Thyroid gland (tissue), 4 donors: Measurements from ENCODE around the gene DGUOK.

Experiments used
- POLR2A ChIP-seq, 2 donors: fragments of 450-650 bp; IDR thresholded peaks; one replicate each; pipeline ENCODE4 v1.6.1; 2017; ENCODE audit warnings: antibody characterized with exemption in 2 of 2, mild to moderate bottlenecking in 2 of 2, moderate library complexity in 1 of 2
- TF ChIP-seq, protein P1 (sequence below), 6 experiments: fragments of 200-600 bp in 3 of 6; fragments of 450-650 bp in 3 of 6; sonication (generic) in 3 of 6; IDR thresholded peaks; one replicate each; pipeline ENCODE4 v1.5.1; 2016 to 2019; ENCODE audit warnings: antibody characterized with exemption in 6 of 6, mild to moderate bottlenecking in 2 of 6, inconsistent platforms in 1 of 6, moderate library complexity in 1 of 6

DNA sequence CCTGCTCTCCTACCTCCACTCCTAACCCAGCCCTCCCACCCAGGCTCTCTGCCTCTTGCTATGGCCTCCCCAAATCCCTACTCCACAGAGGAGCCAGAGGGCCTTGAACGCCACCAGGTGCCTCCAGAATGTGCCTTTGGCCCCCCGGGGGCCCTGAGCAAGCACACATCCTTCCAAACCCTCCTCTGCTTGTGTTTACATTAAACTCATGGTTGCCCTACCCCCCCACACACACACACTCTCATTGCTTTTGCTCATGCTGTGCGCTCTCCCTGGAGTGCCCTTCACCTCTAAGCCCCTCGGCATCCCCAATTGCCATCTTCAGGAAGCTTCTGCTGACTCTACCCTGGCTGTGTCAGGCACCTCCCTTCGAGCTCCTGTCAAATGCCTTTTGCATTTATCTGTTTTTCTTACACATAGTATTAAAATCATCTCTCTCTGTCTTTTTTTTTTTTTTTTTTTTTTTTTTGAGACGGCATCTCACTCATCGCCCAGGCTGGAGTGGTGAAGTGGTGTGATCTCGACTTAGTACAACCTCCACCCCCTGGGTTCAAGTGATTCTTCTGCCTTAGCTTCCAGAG lies 41.8 kb downstream of the DGUOK start:
- TF ChIP-seq, protein P1, sequence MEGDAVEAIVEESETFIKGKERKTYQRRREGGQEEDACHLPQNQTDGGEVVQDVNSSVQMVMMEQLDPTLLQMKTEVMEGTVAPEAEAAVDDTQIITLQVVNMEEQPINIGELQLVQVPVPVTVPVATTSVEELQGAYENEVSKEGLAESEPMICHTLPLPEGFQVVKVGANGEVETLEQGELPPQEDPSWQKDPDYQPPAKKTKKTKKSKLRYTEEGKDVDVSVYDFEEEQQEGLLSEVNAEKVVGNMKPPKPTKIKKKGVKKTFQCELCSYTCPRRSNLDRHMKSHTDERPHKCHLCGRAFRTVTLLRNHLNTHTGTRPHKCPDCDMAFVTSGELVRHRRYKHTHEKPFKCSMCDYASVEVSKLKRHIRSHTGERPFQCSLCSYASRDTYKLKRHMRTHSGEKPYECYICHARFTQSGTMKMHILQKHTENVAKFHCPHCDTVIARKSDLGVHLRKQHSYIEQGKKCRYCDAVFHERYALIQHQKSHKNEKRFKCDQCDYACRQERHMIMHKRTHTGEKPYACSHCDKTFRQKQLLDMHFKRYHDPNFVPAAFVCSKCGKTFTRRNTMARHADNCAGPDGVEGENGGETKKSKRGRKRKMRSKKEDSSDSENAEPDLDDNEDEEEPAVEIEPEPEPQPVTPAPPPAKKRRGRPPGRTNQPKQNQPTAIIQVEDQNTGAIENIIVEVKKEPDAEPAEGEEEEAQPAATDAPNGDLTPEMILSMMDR (IDR thresholded peaks at IDR 0.05), result no peak
- no peak for TF ChIP-seq POLR2A (IDR thresholded peaks at IDR 0.05)
